Cardiac fibroblast (primary cell): ENCODE measurements around the gene SPINT3.

Experiments
- DNase-seq, 2 donors: peaks; one replicate each; pipeline versions ENCODE4 v3.0.0 to v3.0.0-alpha.2; 2010; ENCODE audit warnings: low read depth in 2 of 2
- H3K4me3 ChIP-seq, 2 donors: replicated peaks in 1 of 2; 1 replicate in 1 of 2; 2 replicates in 1 of 2; pipeline ENCODE4 v1.5.1; 2011; ENCODE audit warnings: low read depth in 2 of 2, low read length in 2 of 2, mild to moderate bottlenecking in 2 of 2, moderate library complexity in 1 of 2
- CTCF ChIP-seq: IDR thresholded peaks from one replicate; pipeline ENCODE4 v1.5.1; 2011; ENCODE audit warnings: low read depth, mild to moderate bottlenecking, low read length, inconsistent platforms

The SPINT3 gene

GRCh38 chr20:45463709-45464108, 51.7 kb downstream of the SPINT3 start:
- no peak overlapping the region for H3K4me3 ChIP-seq
- TF ChIP-seq CTCF: no peak
- DNase-seq: no peak

- no peak for DNase-seq
- no peak overlapping the region for H3K4me3 ChIP-seq
- no peak for TF ChIP-seq CTCF
Measured at GRCh38 chr20:45462711-45463509, 52.5 kb downstream of the SPINT3 start.
